Upper lobe of left lung (tissue), 4 donors: ENCODE results near the gene PARD3B.

Source experiments
- POLR2A ChIP-seq, 4 donors: fragments of 450-650 bp; IDR thresholded peaks; one replicate each; pipeline ENCODE4 v1.5.1; 2016 to 2017; ENCODE audit warnings: antibody characterized with exemption in 4 of 4, mild to moderate bottlenecking in 2 of 4
- TF ChIP-seq, protein P1 (sequence below), 6 experiments: fragments of 450-650 bp in 4 of 6; fragments of 200-600 bp in 2 of 6; sonication (generic) in 2 of 6; IDR thresholded peaks; one replicate each; pipeline ENCODE4 v1.5.1; 2016 to 2019; ENCODE audit warnings: antibody characterized with exemption in 6 of 6

DNA sequence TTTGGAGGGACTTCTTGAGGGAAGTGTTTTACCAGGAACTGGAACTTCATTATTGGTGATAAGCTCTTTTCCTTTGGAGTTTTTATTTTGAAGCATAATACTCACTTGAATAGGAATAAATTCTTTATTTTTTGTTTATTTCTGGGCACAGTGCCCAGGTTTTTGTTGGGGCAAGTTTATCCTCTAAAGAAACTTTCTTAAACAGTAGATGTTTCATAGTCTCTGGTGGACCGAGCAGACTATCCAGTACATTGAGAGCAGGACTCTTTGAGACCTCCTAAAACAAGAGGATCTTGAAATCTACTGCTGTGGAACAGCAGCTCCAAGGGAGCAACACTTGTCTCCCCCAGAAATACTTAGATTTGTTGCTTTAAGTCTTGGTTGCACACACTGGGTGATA lies 109.4 kb downstream of the PARD3B start:
- TF ChIP-seq, protein P1, sequence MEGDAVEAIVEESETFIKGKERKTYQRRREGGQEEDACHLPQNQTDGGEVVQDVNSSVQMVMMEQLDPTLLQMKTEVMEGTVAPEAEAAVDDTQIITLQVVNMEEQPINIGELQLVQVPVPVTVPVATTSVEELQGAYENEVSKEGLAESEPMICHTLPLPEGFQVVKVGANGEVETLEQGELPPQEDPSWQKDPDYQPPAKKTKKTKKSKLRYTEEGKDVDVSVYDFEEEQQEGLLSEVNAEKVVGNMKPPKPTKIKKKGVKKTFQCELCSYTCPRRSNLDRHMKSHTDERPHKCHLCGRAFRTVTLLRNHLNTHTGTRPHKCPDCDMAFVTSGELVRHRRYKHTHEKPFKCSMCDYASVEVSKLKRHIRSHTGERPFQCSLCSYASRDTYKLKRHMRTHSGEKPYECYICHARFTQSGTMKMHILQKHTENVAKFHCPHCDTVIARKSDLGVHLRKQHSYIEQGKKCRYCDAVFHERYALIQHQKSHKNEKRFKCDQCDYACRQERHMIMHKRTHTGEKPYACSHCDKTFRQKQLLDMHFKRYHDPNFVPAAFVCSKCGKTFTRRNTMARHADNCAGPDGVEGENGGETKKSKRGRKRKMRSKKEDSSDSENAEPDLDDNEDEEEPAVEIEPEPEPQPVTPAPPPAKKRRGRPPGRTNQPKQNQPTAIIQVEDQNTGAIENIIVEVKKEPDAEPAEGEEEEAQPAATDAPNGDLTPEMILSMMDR (IDR thresholded peaks at IDR 0.05) = no peak
- no peak for TF ChIP-seq POLR2A (IDR thresholded peaks at IDR 0.05)
